HL-60 (cell line): Measurements from ENCODE around the gene GRIA2.

Experiments used
- CTCF ChIP-seq: IDR thresholded peaks from one replicate; pipeline ENCODE4 v1.5.1; 2011; ENCODE audit warnings: low read length, control low read depth, inconsistent platforms; ENCODE audit not compliant: insufficient read depth
- GABPA ChIP-seq: IDR thresholded peaks from 2 replicates; pipeline ENCODE4 v1.6.1; 2012; ENCODE audit warnings: low read depth
- POLR2AphosphoS5 ChIP-seq: IDR thresholded peaks from 2 replicates; pipeline ENCODE4 v1.6.1; 2012; ENCODE audit warnings: low read depth
- SPI1 ChIP-seq: IDR thresholded peaks from 2 replicates; pipeline ENCODE4 v1.6.1; 2012; ENCODE audit warnings: low read depth, mild to moderate bottlenecking, borderline replicate concordance

GRCh38 chr4:157265281-157265680 lies 44.8 kb downstream of the GRIA2 start:
- no peak for TF ChIP-seq GABPA
- TF ChIP-seq CTCF, result no peak
- TF ChIP-seq POLR2AphosphoS5, result no peak
- TF ChIP-seq SPI1, result no peak
